Right ventricle myocardium superior (tissue), 1 donor: ENCODE measurements around the gene SLC16A6. TPM values are rescaled to one million over a fixed set of nuclear protein-coding genes. Genes with fewer than 3 reads are reported as not detected.
"Not testable (repeated sequence)": the region's sequence is repeated elsewhere in the genome, so short reads cannot be mapped to it uniquely, and the experiment has no call there.

ENCODE experiments used
- ATAC-seq: fragments of 200-7000 bp; cut with Tn5 transposase; one replicate; pipeline ENCODE4 v1.9.1; 2020; ENCODE audit warnings: mild to moderate bottlenecking; ENCODE audit not compliant: poor library complexity
- DNase-seq: peaks from one replicate; pipeline ENCODE4 v3.0.0-alpha.2; 2020
- intact Hi-C: fragments of 100-400 bp; cut with DNase I; formaldehyde crosslinking; loops from one replicate; pipeline ENCODE4 v1.11.2; 2022
- long read RNA-seq: library from polyadenylated mRNA; unstranded; transcript quantifications from one replicate; pipeline ENCODE4 v2.0.0, GENCODE V29; 2021
- total RNA-seq: library from RNA; stranded (reverse); fragmentation: NEBNext Ultra II Directional; extraction: Animal tissue kit (Norgen Biotek cat#: 25700); gene quantifications from one replicate; pipeline ENCODE4 v1.2.1, GENCODE V29; 2021
- donor health status: DM: no; HTN: yes; CAD: no; lungs with severe emphysema.

SLC16A6 gene
- total RNA-seq = 0.16 TPM
- long read RNA-seq = 0 reads

GRCh38 chr17:68290955-68291835 lies at the start of gene SLC16A6, which contains the start of gene ARSG:
Gene SLC16A6 (minus strand): TSS chr17:68291127. CDS start chr17:68278320, 12,807 bp downstream.
Gene ARSG (plus strand): TSS chr17:68291495. CDS start chr17:68307494, 15,999 bp downstream.
- ATAC-seq (peak; percentile 57), DNase-seq (peak; percentile 75)
- intact Hi-C loops = no loop called here

- intact Hi-C loops = no loop called here
- ATAC-seq (no peak), DNase-seq (no peak)
These were observed 43.5 kb upstream of the SLC16A6 start for GRCh38 chr17:68334393-68334792.

GRCh38 chr17:68331932-68332331 lies 41.0 kb upstream of the SLC16A6 start:
- intact Hi-C loops, ATAC-seq, DNase-seq: not testable (repeated sequence)

GRCh38 chr17:68329331-68329730 lies 38.4 kb upstream of the SLC16A6 start:
- intact Hi-C loops = no loop called here
- no peak for ATAC-seq
- no peak for DNase-seq

DNA sequence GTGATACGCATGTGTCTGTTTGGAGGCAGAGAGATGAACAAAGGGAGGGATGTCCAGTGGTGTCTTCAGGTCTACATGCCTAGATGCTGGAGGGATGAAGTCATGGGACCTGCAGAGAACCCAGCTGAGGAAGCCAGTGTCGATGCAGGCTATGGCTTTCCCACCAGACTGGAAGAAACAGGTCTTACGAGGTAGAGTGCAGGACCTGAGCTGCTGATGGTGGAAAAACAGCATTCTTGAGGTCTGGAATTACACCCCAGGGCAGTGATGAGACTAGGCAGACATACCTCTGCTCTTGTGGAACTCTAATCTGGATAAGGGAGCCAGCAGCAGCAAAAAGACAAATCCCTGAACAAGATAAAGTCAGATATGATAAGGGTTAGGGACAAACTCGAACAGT lies 37.7 kb upstream of the SLC16A6 start:
- ATAC-seq (no peak), DNase-seq (no peak)
- intact Hi-C loops = no loop called here

- DNase-seq = no peak
- no peak for ATAC-seq
- intact Hi-C loops = no loop called here
These were observed 37.1 kb upstream of the SLC16A6 start for GRCh38 chr17:68327823-68328557.

DNA sequence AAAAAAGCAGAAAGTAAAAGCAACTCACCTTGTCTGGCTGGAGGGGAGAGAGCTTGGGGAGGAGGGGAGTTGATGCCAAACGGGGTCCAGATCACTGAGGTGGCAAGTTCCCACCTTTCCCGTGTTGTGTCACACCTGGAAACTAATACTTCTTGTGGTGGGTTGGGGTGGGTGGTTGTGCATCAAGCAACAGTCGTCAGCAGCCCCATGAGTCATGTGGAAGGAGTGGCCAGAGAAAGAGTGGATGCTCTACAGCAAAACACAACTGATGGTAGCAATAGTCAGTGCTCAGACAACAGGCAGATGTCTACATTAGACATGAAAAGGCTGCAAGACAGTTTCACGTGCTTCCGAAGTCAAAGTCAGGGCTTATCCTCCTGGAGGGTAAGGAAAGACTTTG lies 35.8 kb upstream of the SLC16A6 start:
- intact Hi-C loops = no loop called here
- DNase-seq (no peak), ATAC-seq (no peak)

DNA sequence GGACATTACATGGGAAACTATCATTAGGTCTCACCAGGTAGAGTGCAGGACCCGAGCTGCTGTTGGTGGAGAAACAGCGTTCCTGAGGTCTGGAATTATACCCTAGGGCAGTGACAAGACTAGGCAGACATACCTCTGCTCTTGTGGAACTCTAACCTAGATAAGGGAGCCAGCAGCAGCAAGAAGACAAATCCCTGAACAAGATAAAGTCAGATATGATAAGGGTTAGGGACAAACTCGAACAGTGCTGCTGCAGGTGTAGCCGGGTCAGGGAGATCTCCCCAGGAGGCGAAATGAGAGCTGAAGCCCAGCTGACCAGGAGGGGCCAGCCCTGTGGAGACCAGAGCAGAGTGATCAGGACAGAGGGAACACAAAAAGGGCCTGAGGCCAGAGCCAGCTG lies 35.0 kb upstream of the SLC16A6 start:
- ATAC-seq (no peak), DNase-seq (no peak)
- intact Hi-C loops = no loop called here

- DNase-seq (no peak), ATAC-seq (no peak)
- intact Hi-C loops = no loop called here
These were observed 33.9 kb upstream of the SLC16A6 start for GRCh38 chr17:68324654-68325336.

DNA sequence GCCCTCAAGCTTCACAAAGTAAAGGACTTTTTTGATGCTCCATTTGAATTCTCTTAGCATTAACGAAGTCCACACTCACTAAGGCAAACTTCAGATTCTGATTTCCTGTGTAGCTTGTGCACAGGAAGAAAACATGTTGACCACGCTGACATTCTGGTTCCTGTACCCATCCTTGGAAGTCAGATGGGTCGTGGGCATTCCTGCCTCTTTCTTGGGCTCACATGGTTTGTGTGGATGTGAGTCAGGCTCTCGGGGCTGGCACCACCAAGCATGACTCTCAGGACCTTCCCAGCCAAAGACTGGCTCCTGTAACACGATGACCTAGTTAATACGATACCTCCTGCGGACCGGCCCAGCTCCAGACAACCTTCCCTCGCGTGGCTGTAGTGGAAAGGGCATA lies 33.2 kb upstream of the SLC16A6 start:
- no peak for DNase-seq
- intact Hi-C loops = no loop called here
- ATAC-seq = no peak

DNA sequence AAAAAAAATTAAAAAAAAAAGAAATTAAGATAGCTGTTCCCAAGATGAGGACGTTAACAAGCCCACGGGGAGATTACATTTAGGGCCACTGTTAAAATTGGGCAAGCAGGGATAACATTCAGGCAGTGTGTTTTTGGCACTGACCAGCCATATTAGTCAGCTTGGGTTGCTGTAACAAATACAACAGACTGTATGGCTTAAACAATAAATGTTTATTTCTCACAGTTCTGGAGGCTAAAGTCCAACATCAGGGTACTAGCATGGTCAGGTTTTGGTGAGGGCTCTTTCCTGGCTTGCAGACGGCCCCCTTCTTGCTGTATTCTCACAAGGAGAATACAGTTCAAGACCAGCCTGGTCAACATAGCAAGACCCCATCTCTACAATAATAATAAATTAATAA lies 31.7 kb upstream of the SLC16A6 start:
- DNase-seq (no peak), ATAC-seq (no peak)
- intact Hi-C loops = no loop called here

GRCh38 chr17:68321556-68321954 lies 30.6 kb upstream of the SLC16A6 start:
- intact Hi-C loops = no loop called here
- no peak for DNase-seq
- ATAC-seq = no peak

DNA sequence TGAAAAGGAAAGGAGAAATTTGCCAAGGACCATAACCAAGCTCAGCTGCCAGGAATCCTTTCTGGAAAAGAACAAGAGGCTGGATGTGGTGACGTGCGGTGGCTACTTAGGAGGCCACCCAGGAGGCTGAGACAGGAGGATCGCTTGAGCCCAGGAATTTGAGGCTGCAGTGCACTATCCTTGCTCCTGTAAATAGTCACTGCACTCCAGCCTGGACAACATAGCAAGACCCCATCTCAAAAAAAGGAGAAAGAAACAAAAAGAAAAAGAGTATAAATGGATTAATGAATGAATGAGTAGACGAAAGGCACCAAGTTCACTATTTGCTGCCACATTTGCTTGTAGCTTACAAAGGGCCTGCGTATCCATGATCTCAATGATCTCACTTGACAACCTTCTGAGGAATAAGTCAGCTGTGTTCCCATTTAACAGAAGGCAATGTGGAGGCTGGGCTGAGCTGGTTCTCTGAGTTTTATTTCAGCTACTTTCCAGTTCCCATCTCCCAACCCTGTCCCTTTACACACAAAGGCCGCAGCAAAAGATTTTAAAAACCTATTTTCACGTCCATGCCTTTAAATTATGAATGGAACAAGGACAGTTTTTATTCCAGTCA lies 30.1 kb upstream of the SLC16A6 start:
- DNase-seq = no peak
- intact Hi-C loops = no loop called here
- ATAC-seq = no peak

- ATAC-seq (no peak), DNase-seq (no peak)
- intact Hi-C loops = no loop called here
These were observed 29.5 kb upstream of the SLC16A6 start for GRCh38 chr17:68320311-68320865.

- ATAC-seq (peak; percentile 81), DNase-seq (no peak)
- intact Hi-C loops = no loop called here
These were observed 28.7 kb upstream of the SLC16A6 start for GRCh38 chr17:68319410-68320162.

DNA sequence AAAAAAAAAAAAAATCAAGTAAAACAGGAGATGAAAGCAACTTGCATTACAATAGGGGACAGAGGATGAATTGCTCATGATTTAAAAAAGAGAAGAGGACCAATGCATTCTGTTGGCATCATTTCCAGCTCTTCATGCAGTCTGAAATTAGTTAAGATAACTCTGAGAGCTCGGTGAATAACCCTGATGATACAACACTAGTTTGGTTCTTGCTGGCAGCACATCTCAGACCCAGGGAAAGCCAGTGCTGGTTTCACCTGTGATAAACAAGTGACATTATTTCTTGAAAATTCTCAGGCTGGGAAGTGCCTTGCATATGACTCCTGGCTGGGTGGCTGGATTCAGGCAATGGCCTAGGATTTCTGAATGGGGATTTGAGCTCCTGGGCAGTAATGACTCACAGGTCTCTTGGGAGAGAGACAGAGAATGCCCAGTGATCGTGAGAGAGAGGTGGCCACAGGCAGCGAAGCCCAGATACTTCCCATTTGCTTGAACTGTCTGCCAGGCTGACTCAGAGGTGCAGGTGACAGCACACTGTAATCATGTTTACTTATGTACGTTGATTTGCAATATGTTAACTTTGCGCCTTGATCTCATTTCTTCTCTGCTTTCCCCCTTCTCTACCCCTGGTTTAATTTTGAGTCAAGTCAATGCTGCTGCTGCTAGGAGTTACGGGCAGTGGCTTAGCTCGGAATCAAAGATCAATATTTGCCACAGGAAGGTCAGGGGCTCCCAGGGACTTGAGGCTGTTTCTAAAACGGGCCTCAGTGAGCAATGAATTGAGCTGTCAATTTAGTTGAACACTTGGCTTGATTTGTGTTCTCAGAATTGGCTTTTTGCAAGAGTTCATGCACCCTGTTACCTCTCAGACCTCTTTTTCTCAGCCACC lies 27.4 kb upstream of the SLC16A6 start:
- intact Hi-C loops = no loop called here
- ATAC-seq (peak; percentile 32), DNase-seq (no peak)

GRCh38 chr17:68317458-68317857 lies 26.5 kb upstream of the SLC16A6 start:
- intact Hi-C loops = no loop called here
- no peak for ATAC-seq
- DNase-seq = no peak
